NCI-H226 (cell line): ENCODE results near the gene AMOTL1.
A peak's percentile ranks its signal among the peaks of the same experiment; 100 is the strongest.

Source experiments
- DNase-seq: peaks from one replicate; pipeline ENCODE4 v3.0.0-alpha.2; 2015

The AMOTL1 gene

DNA sequence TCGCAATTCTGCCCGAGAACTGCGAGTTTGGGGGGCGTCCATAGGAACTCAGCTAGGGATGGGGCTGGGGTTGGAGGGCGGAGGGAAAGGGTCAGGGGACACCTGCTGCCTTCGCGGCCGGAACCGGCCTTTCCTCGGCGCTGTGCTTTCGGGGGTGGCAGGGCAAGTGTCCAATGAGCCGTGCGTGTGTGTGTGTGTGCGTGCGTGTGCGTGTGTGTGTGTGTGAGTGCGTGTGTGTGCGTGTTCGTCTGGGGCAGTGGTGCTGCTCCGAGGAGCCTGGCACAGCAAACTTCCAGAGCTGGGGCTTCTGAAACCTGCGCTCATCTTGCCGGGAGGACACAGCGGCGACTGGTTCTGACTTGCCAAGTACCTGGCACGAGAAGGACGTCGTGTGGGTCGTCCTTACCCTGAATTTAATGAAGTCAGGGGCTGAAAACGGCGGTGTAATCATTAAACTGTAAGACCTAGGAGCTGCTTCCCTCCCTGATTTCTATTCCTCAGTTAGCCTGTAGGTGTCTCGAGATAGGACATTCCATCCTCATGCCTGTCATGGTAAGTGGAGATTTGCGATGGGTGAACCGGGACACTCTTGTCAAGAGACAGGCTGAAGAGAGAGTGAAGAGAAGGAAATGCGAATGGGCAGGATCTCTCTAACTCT lies 27.0 kb upstream of the AMOTL1 start:
- DNase-seq = peak; percentile 27

DNA sequence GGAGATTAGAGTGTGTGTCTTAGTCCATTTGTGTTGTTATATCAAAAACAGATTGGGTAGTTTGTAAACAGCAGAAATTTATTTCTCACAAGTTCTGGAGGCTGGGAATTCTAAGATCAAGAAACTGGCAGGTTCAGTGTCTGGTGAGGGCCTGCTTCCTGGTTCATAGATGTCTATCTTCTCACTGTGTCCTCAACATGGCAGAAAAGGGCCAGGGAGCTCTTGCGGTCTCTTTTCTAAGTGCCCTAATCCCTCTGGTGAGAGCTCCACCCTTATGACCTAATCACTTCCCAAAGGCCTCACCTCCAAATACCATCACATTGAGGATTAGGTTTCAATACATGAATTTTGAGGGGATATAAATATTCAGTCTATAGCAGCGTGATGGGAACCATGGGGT lies 25.5 kb upstream of the AMOTL1 start:
- DNase-seq = no peak

- DNase-seq = peak; percentile 58
Measured at GRCh38 chr11:94746721-94747120, 21.4 kb upstream of the AMOTL1 start.

DNA sequence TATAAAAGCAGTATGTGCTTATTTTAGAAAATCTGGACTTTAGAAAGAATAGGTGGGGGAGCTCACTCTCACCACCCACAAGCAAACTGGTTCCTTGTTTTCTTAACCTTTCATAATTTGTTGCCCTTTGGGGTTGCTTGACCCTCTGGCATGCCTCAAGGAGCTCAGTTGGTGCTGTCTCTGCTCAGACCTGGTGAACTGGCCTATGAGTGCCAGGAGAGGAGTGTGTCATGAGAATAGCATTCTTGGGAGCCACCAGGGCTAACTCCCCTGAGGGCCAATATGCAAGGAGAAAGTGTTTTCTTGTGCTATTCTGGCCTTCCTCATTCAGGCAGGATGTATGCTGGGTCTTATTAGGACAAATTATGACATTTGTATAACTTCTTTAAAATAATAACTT lies 21.0 kb upstream of the AMOTL1 start:
- DNase-seq = peak; percentile 75

GRCh38 chr11:94747601-94748041 lies 20.5 kb upstream of the AMOTL1 start:
- peak; percentile 59 for DNase-seq

DNA sequence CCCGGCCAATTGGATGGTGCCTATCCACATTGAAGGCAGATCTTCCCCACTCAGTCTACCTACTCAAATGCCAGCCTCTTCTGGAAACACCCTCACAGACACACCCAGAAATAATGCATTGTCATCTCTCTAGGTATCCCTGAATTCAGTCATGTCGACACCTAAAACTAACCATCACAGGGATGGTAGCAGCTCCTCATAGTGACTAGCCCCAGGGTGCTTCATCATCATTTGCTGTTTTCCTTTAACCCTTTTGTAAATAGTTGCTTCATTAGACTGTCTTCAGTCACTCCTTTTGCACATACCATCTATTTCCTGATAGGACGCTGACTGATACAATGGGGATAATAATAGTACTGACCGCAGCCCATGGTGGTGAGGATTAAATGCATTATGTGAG lies 18.8 kb upstream of the AMOTL1 start:
- DNase-seq = no peak

DNA sequence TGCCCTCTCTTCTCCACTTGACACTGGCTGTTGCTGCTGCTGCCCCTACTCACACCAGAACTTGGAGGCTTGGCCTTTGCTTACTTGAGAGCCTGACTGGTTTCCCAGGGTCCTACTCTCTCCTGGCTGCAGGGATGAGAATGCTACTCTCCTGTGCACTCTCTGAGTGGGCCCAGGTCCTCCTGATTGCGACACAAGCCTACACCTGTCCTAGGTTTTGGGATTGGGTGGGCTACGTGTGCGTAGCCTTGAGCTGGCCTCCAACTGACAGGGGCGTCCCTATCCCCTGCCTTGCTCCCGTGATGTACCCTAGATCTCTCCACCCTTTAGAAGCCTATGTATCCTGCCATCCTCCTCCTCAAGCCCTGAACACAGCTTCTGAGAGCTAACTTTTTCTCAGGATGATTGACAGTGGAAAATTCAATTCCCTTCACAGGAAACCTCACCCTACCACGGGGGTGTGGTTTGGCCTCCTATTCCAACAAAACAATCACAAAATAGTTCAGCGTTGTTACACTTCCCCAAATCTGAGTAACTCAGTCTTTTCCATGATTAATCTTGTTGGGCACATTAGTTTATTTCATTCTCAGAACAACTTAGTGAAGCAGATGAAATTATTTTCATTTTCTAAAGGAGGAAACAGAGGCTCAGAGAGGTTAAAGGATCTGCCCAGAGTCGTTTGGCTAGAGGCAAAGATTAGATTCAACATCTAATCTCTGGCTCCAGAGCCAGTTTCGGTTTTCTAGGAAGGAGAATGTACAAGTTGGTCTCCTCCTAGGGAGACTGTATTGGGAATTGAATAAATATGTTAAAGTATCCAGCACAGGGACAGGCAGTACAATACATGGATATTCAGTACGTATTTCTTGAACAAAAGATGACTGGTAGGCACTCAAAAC lies 17.6 kb upstream of the AMOTL1 start:
- DNase-seq = no peak

DNA sequence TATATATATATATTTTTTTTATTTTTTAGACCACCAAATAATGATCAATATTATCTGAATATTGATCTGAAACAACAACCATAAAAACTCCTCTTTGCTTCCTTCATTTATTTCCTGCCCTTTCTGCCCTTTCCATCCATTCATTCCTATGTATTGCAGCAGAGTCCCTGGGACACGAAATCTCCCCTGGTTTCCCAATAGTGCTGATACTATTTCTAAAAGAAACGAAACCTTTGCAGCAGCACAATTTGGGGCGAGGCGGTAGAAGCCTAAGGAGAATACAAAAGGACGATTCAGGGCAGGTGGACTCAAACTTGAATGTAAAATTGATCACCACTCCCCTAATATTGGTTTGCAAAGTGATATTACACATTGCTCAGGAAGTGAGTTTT lies 16.9 kb upstream of the AMOTL1 start:
- no peak for DNase-seq

DNA sequence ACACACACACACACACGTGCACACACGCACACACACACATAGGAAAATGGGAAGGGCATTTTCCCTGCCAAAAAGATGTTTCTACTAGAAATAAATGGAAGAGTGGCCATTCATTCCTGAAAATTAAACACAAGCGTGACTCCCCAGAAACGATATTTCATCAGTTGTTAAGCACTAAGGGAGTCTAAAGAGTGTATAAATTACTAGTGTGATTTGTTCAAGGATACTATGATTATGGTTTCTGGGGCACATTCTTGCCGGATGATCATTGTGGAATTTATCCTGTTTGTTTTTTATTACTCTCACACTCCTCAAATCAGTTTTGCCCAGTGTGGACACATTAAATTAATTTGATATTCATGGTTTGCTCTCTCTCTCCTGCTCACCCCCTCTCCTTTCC lies 16.4 kb upstream of the AMOTL1 start:
- DNase-seq = no peak

GRCh38 chr11:94753630-94754029 lies 14.5 kb upstream of the AMOTL1 start:
- DNase-seq = no peak

DNA sequence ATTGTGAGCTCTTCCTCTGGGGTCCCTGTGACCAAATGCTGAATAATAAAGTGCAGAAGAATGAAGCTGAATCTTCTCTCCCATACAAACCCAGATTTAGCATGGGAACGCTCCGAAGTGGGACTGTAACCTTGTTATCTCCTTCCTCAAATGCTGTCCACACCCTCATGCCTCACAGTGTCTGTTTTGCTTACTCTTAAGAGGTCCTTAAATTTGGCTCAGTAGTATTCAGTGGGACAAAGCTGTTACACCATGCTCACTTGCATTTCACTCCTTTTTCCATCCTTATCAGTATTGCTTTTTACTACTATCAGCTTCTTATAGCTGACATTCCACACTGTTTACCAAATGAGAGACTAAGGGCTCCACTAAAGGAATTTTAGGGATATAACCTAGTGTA lies 13.8 kb upstream of the AMOTL1 start:
- no peak for DNase-seq

- no peak for DNase-seq
Measured at GRCh38 chr11:94754819-94755218, 13.3 kb upstream of the AMOTL1 start.

DNA sequence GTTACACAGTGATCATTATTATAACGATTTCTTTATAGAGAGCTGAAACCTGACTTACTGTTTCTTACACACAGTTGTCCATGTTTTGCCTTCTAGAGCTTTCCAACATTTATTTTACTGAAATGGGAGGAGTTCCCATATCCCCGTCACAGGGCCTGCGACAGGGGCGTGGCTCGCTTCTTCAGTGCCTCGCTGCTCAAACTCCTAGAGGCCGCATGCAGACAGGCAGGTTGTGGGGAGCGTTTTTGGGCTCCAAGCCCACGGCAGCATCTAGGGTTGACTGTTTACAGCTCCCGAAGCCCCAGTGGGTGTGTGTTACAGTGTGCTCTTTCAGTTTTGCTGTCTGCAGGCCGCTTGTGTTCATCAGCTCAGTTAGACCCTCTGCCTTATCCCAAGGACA lies 12.7 kb upstream of the AMOTL1 start:
- no peak for DNase-seq

DNA sequence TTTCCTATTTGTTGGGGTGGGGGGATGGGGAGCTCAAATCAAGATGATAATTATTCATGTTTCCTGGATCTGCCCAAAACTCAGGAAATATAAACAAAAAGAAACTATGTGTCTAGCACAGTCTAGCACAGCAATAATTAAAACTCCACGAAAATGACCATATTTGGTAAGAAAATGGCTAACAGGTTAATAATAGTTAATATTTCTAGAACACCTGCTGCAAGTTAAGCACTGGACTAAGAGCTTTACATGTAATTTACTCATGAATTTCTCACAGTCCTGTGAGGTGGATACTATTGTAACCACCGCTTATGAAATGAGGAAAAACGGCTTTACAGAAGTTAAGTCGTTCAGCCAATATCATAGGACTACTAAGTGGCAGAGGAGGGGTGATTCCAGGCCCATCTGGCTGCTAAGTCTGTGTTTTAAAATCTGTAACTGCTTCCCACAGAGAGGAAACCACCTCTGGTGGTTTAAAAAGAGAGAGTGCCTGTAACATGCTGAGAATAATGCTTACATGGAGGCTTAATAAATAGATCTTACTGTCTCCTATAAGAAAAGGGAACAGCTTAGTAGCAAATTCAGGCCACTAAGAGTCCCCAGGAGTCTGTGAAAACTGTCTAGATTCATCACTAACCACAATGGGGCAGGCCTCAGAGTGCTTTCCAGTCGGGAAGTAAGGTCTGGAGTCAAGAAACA lies 11.0 kb upstream of the AMOTL1 start:
- no peak for DNase-seq

- DNase-seq = no peak
Measured at GRCh38 chr11:94758666-94759065, 9.5 kb upstream of the AMOTL1 start.

DNA sequence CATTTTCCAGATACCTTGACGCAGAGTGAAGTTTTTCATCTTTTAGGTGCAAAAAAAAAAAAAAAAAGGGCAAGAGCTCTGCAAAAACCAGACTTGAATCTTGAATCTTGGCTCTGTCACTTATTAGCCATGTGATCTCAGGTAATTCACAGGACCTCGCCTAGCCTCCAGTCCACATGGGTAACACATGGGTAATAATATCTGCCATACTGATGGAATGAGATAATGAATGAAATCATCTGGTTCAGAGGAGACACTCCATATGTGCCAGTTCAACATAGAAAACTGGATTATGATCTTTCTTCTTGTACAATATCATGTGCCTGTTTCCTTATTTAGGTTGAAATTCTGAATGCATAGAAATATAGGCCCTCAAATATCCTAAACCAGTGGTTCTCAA lies 8.6 kb upstream of the AMOTL1 start:
- no peak for DNase-seq

GRCh38 chr11:94760296-94760695 lies 7.9 kb upstream of the AMOTL1 start:
- no peak for DNase-seq

DNA sequence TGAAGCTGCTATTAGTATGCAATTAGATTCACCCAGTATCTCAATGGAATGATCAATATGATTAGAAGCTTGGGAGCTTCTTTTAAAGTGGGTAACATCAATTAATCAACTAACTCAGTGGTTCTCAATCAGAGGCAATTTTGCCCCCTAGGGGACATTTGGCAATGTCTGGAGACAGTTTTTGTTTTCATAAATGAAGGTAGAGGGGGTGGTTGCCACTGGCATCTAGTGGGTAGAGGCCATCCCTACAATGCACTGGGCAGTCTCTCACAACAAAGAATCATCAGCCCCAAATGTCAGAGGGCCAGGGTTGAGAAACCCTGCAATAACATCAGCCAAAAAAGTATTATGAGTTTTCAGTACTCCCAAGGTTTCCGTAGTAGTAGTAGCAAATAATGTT lies 5.9 kb upstream of the AMOTL1 start:
- DNase-seq = no peak

- no peak for DNase-seq
Measured at GRCh38 chr11:94762995-94763394, 5.2 kb upstream of the AMOTL1 start.

DNA sequence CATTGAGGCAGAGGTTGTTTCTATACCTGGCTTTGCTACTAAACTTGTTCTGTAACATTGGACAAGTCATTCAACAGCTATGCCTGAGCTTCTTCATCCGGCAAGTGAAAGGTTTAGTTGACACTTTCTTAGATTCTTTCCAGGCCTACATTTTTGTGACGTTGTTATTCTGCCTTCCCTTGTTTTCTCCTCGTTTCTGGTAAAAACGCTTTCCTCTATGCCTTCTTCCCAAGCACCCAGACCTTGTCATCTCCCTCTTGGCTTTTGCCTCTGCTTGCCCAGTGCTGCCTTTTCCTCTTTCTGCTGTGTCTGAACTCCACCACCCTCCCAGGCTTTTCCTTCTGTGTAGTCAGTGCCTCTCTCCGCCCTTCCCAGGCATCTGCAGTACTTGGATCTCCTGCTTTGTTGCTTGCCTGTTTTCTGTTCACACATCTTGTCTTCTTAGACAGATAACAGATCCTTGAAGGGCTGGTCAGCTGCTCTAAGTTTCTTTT lies 1.4 kb upstream of the AMOTL1 start:
- no peak for DNase-seq

- no peak for DNase-seq
Measured at GRCh38 chr11:94767291-94767690, 865 bp upstream of the AMOTL1 start.

DNA sequence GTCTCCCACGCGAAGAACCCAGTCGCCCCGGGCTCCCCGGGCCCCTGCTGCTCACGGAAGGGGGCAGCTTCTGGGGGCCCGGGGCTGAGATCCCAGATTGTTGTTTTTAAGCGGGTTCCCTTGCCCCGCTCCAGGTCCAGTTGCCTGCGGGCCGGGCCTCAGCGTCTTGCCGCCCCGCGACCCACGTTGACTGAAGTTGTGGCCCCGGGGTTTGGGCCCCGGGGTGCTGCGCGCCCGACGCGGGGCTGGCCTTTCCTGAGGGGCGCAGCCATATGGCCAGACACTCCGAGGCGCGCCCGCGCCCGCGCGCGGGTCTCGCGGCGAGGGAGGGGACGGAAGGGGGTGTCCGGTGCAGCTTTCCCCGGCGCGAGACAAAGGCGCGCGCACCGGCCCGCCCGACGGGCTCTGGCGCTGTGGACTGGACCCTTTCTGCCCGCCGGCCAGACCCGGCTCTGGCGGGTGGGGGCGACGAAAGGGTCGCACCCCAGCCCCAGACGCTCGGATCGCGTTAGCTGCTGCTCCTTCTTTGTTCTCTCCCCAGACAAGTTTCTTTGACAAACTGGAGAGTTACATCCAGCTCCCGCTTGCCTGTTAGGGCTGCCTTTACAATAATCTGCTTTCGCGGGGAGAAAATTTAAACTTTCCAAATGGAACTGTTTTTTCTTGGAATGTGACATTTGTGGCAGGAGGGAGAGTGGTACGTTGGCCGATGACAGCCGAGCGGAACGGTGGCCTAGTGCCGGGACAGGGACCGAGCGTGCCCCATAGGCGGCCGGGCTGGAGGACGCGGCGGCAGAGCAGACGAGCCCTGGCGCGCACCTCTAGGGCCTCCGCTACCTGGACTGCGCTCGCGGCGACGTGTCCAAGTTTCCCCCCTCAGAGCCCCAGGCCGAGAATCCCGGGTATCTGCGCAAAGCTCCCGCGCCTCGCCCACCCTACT lies 716 bp downstream of the AMOTL1 start:
- no peak for DNase-seq

- DNase-seq = no peak
Measured at GRCh38 chr11:94769880-94770279, 1.7 kb downstream of the AMOTL1 start.
